Large intestine (tissue), 3 donors: Measurements from ENCODE around the gene PAM. TPM values are rescaled to one million over a fixed set of nuclear protein-coding genes. Genes with fewer than 3 reads are reported as not detected.

ENCODE experiments used
- DNase-seq, 2 donors: peaks; one replicate each; pipeline versions ENCODE4 v3.0.0 to v3.0.0-alpha.2; 2013
- H3K27ac ChIP-seq: one replicate; pipeline ENCODE4 v1.5.1; 2013; ENCODE audit warnings: low read length
- H3K27me3 ChIP-seq: 2 replicates; pipeline ENCODE4 v1.6.1; 2013; ENCODE audit warnings: low read length; ENCODE audit not compliant: control insufficient read depth, insufficient read depth
- H3K36me3 ChIP-seq: 2 replicates; pipeline ENCODE4 v1.6.1; 2013; ENCODE audit warnings: low read length; ENCODE audit not compliant: control insufficient read depth, insufficient read depth
- H3K4me1 ChIP-seq: one replicate; pipeline ENCODE4 v1.6.1; 2013; ENCODE audit warnings: low read length; ENCODE audit not compliant: control insufficient read depth, insufficient read depth
- H3K4me3 ChIP-seq: one replicate; pipeline ENCODE4 v1.5.1; 2013; ENCODE audit warnings: low read length
- H3K9me3 ChIP-seq: one replicate; pipeline ENCODE4 v1.6.1; 2013; ENCODE audit warnings: mild to moderate bottlenecking, low read depth, low read length, moderate library complexity; ENCODE audit not compliant: control insufficient read depth
- WGBS: methylation state at CpG from one replicate; pipeline ENCODE4 v1.1.5; 2013; ENCODE audit warnings: low lambda C conversion rate; ENCODE audit not compliant: insufficient coverage; 5-methylcytosine and 5-hydroxymethylcytosine counted together
- polyA plus RNA-seq: library from polyadenylated mRNA; unstranded; fragments of 120-200 nt; gene quantifications from one replicate; pipeline ENCODE4 v1.2.1, GENCODE V29; 2013

PAM gene
- polyA plus RNA-seq, 1 donor = 174 TPM

GRCh38 chr5:102778478-102778877 lies 23.4 kb downstream of the PAM start:
- Histone ChIP-seq H3K4me1 (no peaks in the 10 kb centered on the region), H3K27ac (no peak overlapping the region), H3K36me3 (no peaks in the 10 kb centered on the region), H3K9me3 (no peaks in the 10 kb centered on the region), H3K4me3 (no peak overlapping the region), H3K27me3 (no peaks in the 10 kb centered on the region)
- no peak for DNase-seq
- WGBS = no CpG with 5 or more reads among the region's 3 CpGs

GRCh38 chr5:102781359-102781758 lies 26.3 kb downstream of the PAM start:
- Histone ChIP-seq H3K9me3 (no peaks in the 10 kb centered on the region), H3K27me3 (no peaks in the 10 kb centered on the region), H3K4me3 (no peak overlapping the region), H3K36me3 (no peaks in the 10 kb centered on the region), H3K4me1 (no peaks in the 10 kb centered on the region), H3K27ac (no peak overlapping the region)
- no peak for DNase-seq

DNA sequence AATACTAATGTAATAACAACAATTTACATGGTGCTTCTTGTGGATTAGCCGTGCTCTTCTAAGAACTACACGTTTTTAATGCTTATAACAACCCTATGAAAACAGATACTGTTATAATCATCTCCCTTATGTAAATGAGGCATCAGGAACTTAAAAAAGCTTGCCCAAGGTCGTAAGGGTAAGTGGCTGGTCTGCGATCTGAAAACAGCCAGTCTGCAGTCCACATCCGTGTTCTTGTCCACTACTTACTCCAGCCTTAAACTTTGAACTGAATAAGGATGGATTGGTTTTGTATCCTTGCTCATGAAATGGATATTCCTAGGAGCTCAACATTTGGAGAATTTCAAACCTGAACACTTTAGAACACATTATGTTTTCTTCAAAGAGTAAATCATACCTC lies 26.7 kb downstream of the PAM start:
- Histone ChIP-seq H3K9me3 (no peaks in the 10 kb centered on the region), H3K4me3 (no peak overlapping the region), H3K4me1 (no peaks in the 10 kb centered on the region), H3K36me3 (no peaks in the 10 kb centered on the region), H3K27ac (no peak overlapping the region), H3K27me3 (no peaks in the 10 kb centered on the region)
- 79% methylated on average over 2 of the region's 5 CpGs for WGBS
- DNase-seq = no peak

- H3K4me1 ChIP-seq = no peaks in the 10 kb centered on the region
- WGBS = 50% methylated on average over 3 of the region's 3 CpGs
- H3K36me3 ChIP-seq = no peaks in the 10 kb centered on the region
- no peak overlapping the region for H3K27ac ChIP-seq
- H3K27me3 ChIP-seq = no peaks in the 10 kb centered on the region
- H3K4me3 ChIP-seq = no peak overlapping the region
- no peaks in the 10 kb centered on the region for H3K9me3 ChIP-seq
- DNase-seq = no peak
These were observed 27.2 kb downstream of the PAM start for GRCh38 chr5:102782217-102782872.

- Histone ChIP-seq H3K9me3 (no peaks in the 10 kb centered on the region), H3K36me3 (no peaks in the 10 kb centered on the region), H3K27ac (no peak overlapping the region), H3K4me3 (no peak overlapping the region), H3K4me1 (peaks cover under 1% of the 10 kb centered on the region), H3K27me3 (no peaks in the 10 kb centered on the region)
- WGBS = no CpG with 5 or more reads among the region's 2 CpGs
- DNase-seq = no peak
These were observed 32.0 kb downstream of the PAM start for GRCh38 chr5:102787134-102787533.

DNA sequence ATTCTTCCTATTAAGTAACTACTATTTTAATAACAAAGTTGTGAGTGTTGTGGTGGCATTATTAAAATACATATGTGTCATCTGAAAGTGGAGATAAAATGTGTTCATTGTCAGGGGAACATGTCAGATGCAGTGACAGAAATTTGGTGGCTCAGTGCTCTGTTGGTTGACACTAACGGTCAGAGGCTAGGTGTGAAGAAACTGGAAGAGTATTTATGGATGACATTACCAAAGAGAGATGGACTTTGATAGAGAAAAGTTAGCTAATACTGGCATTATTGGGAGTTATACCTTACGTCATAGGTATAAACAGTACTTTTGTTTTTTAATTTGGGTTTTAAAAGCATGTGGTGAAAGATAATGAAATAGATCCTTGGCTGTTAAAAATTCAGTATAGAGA lies 33.7 kb downstream of the PAM start:
- WGBS = 73% methylated on average over 2 of the region's 2 CpGs
- H3K27ac ChIP-seq = no peak overlapping the region
- no peak for DNase-seq

GRCh38 chr5:102789469-102789868 lies 34.4 kb downstream of the PAM start:
- H3K4me3 ChIP-seq = no peak overlapping the region
- H3K9me3 ChIP-seq = no peaks in the 10 kb centered on the region
- H3K27ac ChIP-seq = no peak overlapping the region
- no peaks in the 10 kb centered on the region for H3K36me3 ChIP-seq
- H3K4me1 ChIP-seq = peaks cover 4% of the 10 kb centered on the region
- 71% methylated on average over 1 of the region's 4 CpGs for WGBS
- no peak for DNase-seq
- H3K27me3 ChIP-seq = no peaks in the 10 kb centered on the region

More for the DNA sequence above, 33.7 kb downstream of the PAM start:
- Histone ChIP-seq H3K4me1 (peaks cover 4% of the 10 kb centered on the region), H3K9me3 (no peaks in the 10 kb centered on the region), H3K27me3 (no peaks in the 10 kb centered on the region), H3K36me3 (no peaks in the 10 kb centered on the region), H3K4me3 (no peak overlapping the region)

GRCh38 chr5:102790748-102791147 lies 35.6 kb downstream of the PAM start:
- peaks cover 4% of the 10 kb centered on the region for H3K4me1 ChIP-seq
- no peak for DNase-seq
- no peak overlapping the region for H3K4me3 ChIP-seq
- H3K9me3 ChIP-seq = no peaks in the 10 kb centered on the region
- no peak overlapping the region for H3K27ac ChIP-seq
- H3K27me3 ChIP-seq = no peaks in the 10 kb centered on the region
- H3K36me3 ChIP-seq = no peaks in the 10 kb centered on the region

- no peaks in the 10 kb centered on the region for H3K9me3 ChIP-seq
- H3K4me1 ChIP-seq = peaks cover 9% of the 10 kb centered on the region
- H3K36me3 ChIP-seq = no peaks in the 10 kb centered on the region
- no peak for DNase-seq
- no peak overlapping the region for H3K27ac ChIP-seq
- H3K4me3 ChIP-seq = no peak overlapping the region
- H3K27me3 ChIP-seq = no peaks in the 10 kb centered on the region
- WGBS = 40% methylated on average over 1 of the region's 1 CpG
These were observed 37.6 kb downstream of the PAM start for GRCh38 chr5:102792705-102793104.

- Histone ChIP-seq H3K27ac (no peak overlapping the region), H3K27me3 (no peaks in the 10 kb centered on the region), H3K4me1 (peaks cover 9% of the 10 kb centered on the region), H3K9me3 (no peaks in the 10 kb centered on the region), H3K4me3 (no peak overlapping the region), H3K36me3 (no peaks in the 10 kb centered on the region)
- DNase-seq = no peak
- WGBS = 100% methylated on average over 1 of the region's 1 CpG
These were observed 38.9 kb downstream of the PAM start for GRCh38 chr5:102794047-102794446.

DNA sequence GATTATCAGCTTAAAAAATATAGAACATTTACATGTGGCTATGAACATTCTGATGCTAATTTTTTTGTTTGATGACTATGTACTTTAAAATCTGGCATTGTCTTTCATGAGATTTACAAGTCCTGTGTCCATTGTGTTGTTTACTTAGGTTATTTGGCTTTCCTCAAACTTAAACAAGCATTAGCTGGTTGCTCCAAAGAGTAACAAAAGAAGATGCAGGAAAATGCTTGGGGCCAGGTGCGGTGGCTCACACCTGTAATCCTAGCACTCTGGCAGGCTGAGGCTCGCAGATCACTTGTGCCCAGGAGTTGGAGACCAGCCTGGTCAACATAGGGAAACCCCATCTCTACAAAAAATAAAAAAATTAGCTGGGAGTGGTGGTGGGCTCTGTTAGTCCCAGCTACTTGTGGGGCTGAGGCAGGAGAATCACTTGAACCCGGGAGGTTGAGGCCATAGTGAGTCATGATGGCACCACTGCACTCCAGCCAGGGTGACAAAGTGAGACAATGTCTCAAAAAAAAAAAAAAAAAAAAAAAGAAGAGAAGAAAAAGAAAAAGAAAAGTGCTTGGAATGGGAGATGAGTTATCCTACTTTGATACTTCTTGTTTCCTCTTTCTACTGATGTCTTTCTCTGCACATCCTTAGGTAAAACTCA lies 39.7 kb downstream of the PAM start:
- H3K27me3 ChIP-seq = no peaks in the 10 kb centered on the region
- H3K4me3 ChIP-seq = no peak overlapping the region
- DNase-seq = no peak
- peaks cover 9% of the 10 kb centered on the region for H3K4me1 ChIP-seq
- no peak overlapping the region for H3K27ac ChIP-seq
- H3K36me3 ChIP-seq = no peaks in the 10 kb centered on the region
- 83% methylated on average over 1 of the region's 3 CpGs for WGBS
- H3K9me3 ChIP-seq = no peaks in the 10 kb centered on the region
